ENCODE data around the gene PROM2. TPM values are rescaled to one million over a fixed set of nuclear protein-coding genes. Genes with fewer than 3 reads are reported as not detected.

Gene PROM2
- total RNA-seq, 1 donor from 2014 or later, result 10.8 TPM

GRCh38 chr2:95278051-95278471, 3.8 kb downstream of the PROM2 start:
- H3K36me3 ChIP-seq (ENCODE audit: control insufficient read depth, insufficient read depth, low read length), result peaks cover 39% of the 10 kb centered on the region
- TF ChIP-seq CTCF (IDR thresholded peaks at IDR 0.05; ENCODE audit: insufficient read depth, low read length, severe bottlenecking), result no peak
- no peaks in the 10 kb centered on the region for H3K27me3 ChIP-seq (ENCODE audit: control insufficient read depth, insufficient read depth, low read length)
- FAIRE-seq (no peak), DNase-seq (ENCODE audit: low read depth) (peak; percentile 91)
- no peak overlapping the region for H3K4me3 ChIP-seq (ENCODE audit: low read depth, low read length)

- FAIRE-seq (no peak), DNase-seq (ENCODE audit: low read depth) (no peak)
- Histone ChIP-seq H3K27me3 (ENCODE audit: control insufficient read depth, insufficient read depth, low read length) (no peaks in the 10 kb centered on the region), H3K4me3 (ENCODE audit: low read depth, low read length) (no peak overlapping the region), H3K36me3 (ENCODE audit: control insufficient read depth, insufficient read depth, low read length) (peaks cover 40% of the 10 kb centered on the region)
- TF ChIP-seq CTCF (IDR thresholded peaks at IDR 0.05; ENCODE audit: insufficient read depth, low read length, severe bottlenecking), result no peak
Measured at GRCh38 chr2:95278637-95279225, 4.5 kb downstream of the PROM2 start.

GRCh38 chr2:95279435-95280035, 5.3 kb downstream of the PROM2 start:
- Histone ChIP-seq H3K4me3 (ENCODE audit: low read depth, low read length) (no peak overlapping the region), H3K36me3 (ENCODE audit: control insufficient read depth, insufficient read depth, low read length) (peaks cover 40% of the 10 kb centered on the region), H3K27me3 (ENCODE audit: control insufficient read depth, insufficient read depth, low read length) (no peaks in the 10 kb centered on the region)
- FAIRE-seq (no peak), DNase-seq (ENCODE audit: low read depth) (no peak)
- TF ChIP-seq CTCF (IDR thresholded peaks at IDR 0.05; ENCODE audit: insufficient read depth, low read length, severe bottlenecking), result no peak

- no peak for TF ChIP-seq CTCF (IDR thresholded peaks at IDR 0.05; ENCODE audit: insufficient read depth, low read length, severe bottlenecking)
- FAIRE-seq, result no peak
- Histone ChIP-seq H3K4me3 (ENCODE audit: low read depth, low read length) (no peak overlapping the region), H3K27me3 (ENCODE audit: control insufficient read depth, insufficient read depth, low read length) (no peaks in the 10 kb centered on the region), H3K36me3 (ENCODE audit: control insufficient read depth, insufficient read depth, low read length) (peaks cover 44% of the 10 kb centered on the region)
- no peak for DNase-seq (ENCODE audit: low read depth)
Measured at GRCh38 chr2:95281071-95281470, 6.8 kb downstream of the PROM2 start.

- no peak overlapping the region for H3K4me3 ChIP-seq (ENCODE audit: low read depth, low read length)
- H3K27me3 ChIP-seq (ENCODE audit: control insufficient read depth, insufficient read depth, low read length), result no peaks in the 10 kb centered on the region
- FAIRE-seq (no peak), DNase-seq (ENCODE audit: low read depth) (no peak)
- no peak for TF ChIP-seq CTCF (IDR thresholded peaks at IDR 0.05; ENCODE audit: insufficient read depth, low read length, severe bottlenecking)
- H3K36me3 ChIP-seq (ENCODE audit: control insufficient read depth, insufficient read depth, low read length), result peaks cover 47% of the 10 kb centered on the region
Measured at GRCh38 chr2:95281786-95282185, 7.5 kb downstream of the PROM2 start.

- DNase-seq (ENCODE audit: low read depth), result no peak
- no peak overlapping the region for H3K4me3 ChIP-seq (ENCODE audit: low read depth, low read length)
- no peak for TF ChIP-seq CTCF (IDR thresholded peaks at IDR 0.05; ENCODE audit: insufficient read depth, low read length, severe bottlenecking)
- FAIRE-seq, result peak; percentile 18
- H3K36me3 ChIP-seq (ENCODE audit: control insufficient read depth, insufficient read depth, low read length), result peaks cover 46% of the 10 kb centered on the region
- H3K27me3 ChIP-seq (ENCODE audit: control insufficient read depth, insufficient read depth, low read length), result no peaks in the 10 kb centered on the region
Measured at GRCh38 chr2:95282458-95282857, 8.2 kb downstream of the PROM2 start.

Measured in bronchial epithelial cell (primary cell).